GM19193 (cell line): ENCODE results near the gene CTXN1.

ENCODE experiments used
- POLR2A ChIP-seq: IDR thresholded peaks from 4 replicates; pipeline ENCODE4 v1.6.1; 2011; ENCODE audit not compliant: insufficient read depth, insufficient read length; ENCODE audit errors: extremely low read depth

CTXN1 gene

GRCh38 chr19:7926021-7926726 lies at the start of gene CTXN1:
CTXN1 (minus strand) TSS chr19:7926135; CDS start chr19:7925538, 597 bp downstream.
- TF ChIP-seq POLR2A: peak; percentile 12

DNA sequence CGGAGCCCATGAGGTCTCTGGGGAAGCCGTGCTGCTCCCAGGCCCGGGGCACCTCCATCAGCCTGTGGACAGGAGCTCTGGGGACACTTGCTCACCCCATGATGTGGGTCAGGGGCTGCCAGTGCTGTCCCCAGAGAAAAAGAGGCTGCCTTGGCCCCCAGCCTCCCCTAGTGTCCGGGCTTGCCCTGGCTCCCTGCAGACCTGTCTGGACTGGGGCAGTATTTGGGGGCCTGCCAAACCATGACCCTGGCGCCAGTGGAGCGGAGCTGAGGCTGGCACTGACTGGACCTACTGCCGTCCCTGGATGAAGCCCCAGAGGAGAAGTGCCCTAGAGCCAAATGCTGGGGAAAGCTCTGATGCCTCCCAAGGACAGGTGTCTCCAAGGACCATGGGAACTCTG lies 49.1 kb upstream of the CTXN1 start:
- no peak for TF ChIP-seq POLR2A

- no peak for TF ChIP-seq POLR2A
Observed at GRCh38 chr19:7973883-7974282, 47.9 kb upstream of the CTXN1 start.

DNA sequence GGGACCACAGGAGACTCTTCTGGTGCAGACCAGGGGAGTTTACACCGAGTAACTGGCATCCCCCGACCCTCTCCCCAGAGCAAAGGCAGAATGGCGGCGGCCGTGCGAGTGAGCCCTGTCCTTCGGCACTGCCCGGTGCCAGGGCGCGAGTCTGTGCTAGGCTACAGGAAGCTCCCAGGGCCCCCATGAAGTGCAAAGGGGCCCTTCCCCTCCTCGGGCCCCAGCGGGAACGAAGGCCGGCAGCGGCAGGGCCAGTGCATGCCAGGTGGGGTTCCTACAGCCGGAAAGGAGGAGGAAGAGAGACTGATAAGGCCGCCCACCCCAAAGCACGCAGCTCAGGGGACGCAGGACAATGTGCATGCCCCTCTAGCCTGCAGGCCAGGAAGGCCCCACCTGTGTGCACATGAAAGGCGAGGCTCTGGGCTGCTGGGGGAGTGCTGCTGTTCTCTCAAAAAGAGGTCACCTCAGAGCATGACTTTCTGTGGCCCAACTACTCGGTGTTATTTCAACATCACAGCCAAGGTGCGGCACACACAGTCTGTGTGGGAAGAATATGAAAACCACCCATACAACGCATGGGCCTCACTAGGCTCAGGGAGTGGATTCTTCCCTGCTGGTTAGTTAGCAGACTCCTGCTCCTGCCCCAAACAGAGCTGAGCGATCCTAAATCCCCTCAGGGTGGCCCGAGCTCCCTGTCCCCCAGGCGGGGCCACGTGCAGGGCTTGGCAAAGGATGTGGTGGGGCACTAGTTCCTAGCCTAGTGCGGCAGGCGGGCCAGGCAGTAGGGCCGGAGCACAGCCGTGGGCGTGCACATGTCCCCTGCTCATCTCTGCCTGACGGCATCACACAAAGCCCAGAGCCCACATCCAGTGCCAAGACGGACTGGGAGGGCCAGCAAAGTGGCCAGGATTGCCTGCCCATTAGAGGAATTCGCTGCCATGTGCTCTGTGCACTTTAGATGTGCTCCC lies 45.9 kb upstream of the CTXN1 start:
- no peak for TF ChIP-seq POLR2A

DNA sequence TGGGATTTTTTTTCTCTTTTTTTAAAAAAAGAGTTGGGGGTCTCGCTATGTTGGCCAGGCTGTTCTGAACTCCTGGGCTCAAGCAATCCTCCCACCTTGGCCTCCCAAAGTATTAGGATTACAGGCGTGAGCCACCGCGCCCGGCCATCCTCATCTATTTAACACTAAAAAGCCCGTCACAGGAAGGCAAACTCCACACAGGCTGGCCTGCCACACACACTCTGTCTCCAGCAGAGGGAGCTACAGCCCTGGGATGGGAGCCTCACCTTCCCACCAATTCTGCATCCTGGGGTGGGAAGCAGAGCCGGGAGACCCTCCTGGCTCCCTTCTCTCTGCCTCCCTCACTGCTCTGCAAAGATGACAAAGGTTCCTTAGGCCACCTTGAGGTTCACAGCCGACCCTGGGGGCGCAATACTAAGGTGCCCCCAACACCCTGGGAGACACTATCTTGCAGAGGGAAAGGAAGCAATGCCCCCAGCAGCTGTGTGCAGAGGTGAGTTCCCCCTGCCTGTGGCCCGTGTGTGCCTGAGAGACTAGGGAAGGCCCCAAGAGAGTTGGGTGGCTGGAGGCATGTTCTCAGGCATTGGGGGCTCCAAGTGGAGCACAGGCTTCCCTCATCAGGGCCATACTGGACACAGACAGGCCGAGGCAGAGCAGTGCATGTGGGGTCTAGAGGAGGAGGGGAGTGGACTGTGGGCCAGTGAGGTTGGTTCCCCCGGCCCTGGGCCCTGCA lies 44.9 kb upstream of the CTXN1 start:
- no peak for TF ChIP-seq POLR2A

DNA sequence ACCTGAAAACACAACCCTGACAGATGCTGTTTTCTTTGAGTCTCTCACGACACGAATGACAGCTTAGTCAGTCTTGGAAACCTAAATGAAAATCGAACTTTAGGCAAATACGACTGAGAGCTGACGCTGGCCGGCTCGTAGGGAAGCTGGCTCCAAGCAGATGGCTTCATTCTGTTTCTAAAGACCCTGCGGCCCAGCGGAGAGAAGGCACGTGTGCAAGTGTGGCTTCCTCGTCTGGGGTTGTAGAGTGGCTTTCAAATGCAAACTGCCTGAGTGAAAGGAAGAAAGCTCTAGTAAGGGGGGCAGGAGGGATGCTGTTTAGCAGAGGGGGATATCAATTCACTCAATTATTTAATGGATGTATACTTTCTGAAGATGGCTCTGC lies 43.6 kb upstream of the CTXN1 start:
- no peak for TF ChIP-seq POLR2A

- no peak for TF ChIP-seq POLR2A
Observed at GRCh38 chr19:7968796-7969554, 43.0 kb upstream of the CTXN1 start.

DNA sequence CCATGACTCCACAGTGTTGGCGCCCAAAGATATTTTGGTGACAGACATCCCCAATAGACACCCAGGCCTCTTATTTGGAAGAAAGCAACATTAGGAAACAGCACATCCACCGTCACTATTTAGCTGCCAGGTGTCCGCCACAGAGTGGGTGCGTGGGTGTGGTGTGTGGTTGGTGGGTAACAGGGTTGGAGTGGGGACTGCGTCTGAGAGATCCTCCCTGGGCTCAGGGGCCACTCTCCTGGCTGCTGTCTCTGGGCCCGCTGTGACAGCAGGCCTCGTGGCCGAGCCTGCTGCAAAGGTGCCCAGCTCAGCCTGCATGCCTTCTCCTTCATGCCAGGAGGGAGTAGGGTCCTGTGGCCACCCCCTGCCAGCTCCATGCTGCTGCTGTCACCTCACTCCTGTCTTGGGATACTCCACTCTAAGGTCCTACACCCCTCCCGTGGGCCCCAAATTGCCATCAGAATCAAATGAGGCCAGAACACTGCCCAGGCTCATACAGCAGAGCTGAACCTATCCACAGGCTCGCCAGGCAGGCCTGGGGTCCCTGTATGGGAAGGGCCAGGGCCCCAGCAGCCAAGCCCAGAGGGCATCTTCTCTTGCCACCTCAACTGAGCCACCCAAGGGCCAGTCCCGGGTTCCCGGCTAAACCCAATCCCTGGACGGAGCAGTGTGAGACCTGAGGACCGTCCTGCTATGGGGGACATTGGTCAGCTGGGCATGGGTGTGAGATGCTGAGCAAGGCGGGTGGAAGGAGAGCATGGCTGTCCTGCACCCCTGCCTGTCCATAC lies 42.3 kb upstream of the CTXN1 start:
- no peak for TF ChIP-seq POLR2A

GRCh38 chr19:7965921-7966665 lies 40.2 kb upstream of the CTXN1 start:
- TF ChIP-seq POLR2A: no peak

DNA sequence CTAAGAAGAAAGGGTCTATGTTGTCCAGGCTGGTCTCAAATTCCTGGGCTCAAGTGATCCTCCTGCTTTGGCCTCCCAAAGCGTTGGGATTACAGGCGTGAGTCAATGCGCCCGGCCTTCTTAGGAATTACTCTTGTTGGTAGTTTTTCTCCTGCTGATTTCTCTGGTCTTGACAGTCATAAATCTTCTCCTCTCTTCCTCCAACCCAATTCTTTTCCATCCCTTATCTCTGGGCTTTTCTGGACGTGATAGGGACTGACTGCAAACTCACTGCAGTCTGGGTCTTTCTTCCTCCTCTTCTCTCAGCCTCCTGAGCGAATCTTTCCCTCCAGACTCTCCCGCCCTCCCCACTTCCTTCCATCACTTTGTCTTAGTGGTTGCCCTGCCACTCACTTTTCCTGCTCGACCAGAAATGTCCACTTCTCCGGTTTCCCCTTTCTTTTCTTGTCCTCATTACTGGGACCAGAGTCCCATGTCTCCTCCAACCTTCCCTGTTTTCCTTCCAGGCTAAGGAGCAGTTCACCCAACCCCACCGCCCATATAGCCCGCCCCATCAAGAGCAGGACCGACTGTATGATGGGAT lies 39.4 kb upstream of the CTXN1 start:
- TF ChIP-seq POLR2A: no peak

- no peak for TF ChIP-seq POLR2A
Observed at GRCh38 chr19:7963566-7963965, 37.6 kb upstream of the CTXN1 start.

GRCh38 chr19:7962644-7963268 lies 36.8 kb upstream of the CTXN1 start:
- TF ChIP-seq POLR2A: no peak

GRCh38 chr19:7961920-7962626 lies 36.1 kb upstream of the CTXN1 start:
- no peak for TF ChIP-seq POLR2A
